HG03432 (cell line): Measurements from ENCODE around the gene GAN.
"Not testable (repeated sequence)": the region's sequence is repeated elsewhere in the genome, so short reads cannot be mapped to it uniquely, and the experiment has no call there.

Source experiments
- ATAC-seq: cut with Tn5 transposase; IDR thresholded peaks from one replicate; pipeline ENCODE4 v1.9.1; 2021; ENCODE audit warnings: mild to moderate bottlenecking, moderate library complexity; ENCODE audit not compliant: unreplicated experiment

GAN gene

GRCh38 chr16:81296631-81297030 lies 18.1 kb upstream of the GAN start:
- ATAC-seq, result no peak

GRCh38 chr16:81307770-81308169 lies 7.0 kb upstream of the GAN start:
- ATAC-seq, result no peak

DNA sequence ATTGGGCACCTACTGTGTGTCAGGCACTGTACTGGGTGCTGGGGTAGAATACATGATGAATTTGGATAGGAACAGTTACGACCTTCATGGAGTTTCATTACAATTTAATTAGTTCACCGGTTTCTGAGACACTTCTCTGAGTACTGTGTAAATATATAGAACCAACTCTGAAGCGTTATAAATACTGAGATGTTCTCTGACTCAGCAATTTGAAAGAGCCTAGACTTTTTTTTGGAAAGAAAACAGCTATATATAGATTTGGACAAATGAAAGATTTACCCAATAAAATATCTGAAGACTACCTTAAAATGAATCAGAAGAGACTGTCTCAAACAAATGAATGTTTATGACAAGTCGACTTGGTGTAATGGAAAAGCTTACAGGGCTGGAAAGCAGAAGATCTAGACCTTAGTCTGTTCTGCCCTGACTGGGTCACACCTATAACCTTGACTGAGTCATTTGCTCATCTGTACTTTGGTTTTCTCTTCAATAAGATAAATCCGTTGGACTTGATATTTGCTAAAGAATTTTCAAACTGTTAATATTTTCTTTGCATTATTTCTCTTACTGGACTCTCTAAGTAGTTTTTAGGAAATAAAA lies 4.6 kb upstream of the GAN start:
- ATAC-seq, result no peak

DNA sequence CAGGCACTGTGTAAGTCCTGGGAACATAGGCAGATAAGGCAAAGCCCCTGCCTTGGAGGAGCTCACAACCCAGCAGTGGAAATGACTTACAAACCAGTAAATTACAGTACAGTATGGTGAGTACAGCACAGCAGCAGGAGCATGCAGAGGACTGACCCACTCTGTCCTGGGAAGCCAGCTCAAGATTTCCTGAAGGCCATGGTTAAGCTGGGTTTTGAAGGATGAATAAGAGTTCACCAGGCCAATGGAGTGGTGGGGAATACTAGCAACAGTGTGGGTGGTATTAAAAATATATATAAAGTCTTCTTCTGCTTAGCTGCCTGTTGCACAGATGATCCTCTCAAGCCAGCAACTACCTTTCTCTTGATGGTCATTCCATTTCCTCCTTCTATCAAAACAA lies 3.0 kb upstream of the GAN start:
- ATAC-seq, result no peak

GRCh38 chr16:81313701-81314602 lies 810 bp upstream of the GAN start:
- ATAC-seq, result no peak

- ATAC-seq, result peak; percentile 38
Observed at GRCh38 chr16:81315271-81316175, 761 bp downstream of the GAN start.

DNA sequence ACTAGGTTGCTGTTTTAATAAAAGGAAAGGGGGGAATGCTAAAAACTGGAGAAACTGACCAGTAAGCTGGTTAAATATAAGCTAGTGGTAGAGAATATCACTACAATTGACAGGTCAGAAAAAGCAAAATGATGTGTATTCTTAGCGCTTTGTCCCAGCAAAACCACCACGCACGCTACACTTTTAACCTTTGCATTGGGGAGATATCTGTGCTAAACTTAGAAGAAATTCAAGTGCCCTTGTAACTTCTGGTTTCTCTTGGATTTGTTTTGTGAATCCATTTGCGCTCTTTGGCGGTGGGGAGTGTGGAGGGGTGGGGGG lies 1.4 kb downstream of the GAN start:
- ATAC-seq, result no peak

- ATAC-seq, result no peak
Observed at GRCh38 chr16:81318711-81319110, 3.9 kb downstream of the GAN start.

DNA sequence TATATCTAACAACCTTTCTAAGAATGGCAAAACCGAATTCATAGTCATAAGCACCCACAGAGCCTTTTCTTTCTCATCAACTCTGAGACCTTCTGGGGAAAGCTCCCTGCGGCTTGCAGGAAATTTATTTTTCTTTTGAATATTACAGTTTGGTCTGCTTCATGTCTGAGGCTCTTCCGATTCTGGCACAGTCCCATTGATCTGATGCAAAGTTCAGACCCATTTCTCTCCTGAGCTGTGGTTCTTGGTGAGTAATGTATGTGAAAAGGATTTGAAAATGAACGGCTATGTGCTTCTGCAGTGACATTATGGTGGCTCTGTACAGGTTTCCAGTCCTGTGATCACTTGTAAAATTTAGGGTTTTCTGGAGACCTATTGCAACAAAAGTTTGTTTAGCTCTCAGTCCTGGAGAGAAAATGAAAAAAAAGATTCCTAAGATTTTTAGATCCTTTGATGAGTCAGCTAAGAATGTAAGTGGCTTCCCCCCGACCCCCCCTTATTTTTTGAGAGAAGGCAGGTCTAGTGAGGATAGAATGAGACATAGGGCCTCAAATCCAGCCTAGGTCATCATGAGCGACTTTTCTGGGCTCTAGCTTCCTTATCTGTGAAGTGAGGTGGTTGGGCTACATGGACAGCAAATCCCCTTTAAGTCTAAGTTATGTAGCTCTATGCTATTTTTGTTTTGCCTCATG lies 4.6 kb downstream of the GAN start:
- no peak for ATAC-seq

DNA sequence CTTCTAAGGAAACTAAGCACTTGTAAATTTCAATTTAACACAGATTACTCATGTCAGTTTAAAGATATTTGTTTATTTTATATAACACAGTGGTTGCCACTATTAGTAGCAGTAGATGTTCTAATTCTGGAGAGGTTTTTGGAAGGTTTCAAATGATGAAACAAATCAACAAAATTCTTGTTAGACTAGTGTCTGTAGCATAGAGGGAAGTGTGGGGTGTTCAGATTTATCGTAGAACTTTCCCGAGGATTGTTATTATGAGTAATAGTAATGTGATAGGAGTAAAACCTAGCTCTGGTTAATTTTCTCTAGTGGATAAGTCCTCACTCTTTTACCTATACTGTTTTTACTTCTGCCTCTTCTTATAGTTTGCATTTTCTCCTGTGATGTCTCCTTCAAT lies 6.3 kb downstream of the GAN start:
- no peak for ATAC-seq

DNA sequence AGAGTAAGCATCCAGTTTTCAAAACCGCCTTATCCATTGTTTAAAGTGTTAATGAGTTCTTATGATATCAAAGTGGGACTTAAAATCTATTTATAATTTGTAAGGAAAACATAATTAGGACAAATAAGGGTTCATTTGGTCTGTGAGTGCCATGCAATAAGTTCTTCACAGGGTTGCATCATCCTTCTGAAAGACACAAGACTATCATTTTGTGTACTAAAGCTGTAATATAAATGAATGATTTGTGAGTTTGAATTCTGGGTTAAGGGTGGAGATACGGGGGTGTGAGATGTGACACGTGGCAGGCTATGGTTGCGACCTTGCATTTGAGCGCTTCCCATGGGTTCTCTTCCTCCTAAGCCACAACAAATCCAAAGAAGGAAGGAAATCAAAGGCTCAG lies 6.8 kb downstream of the GAN start:
- no peak for ATAC-seq

DNA sequence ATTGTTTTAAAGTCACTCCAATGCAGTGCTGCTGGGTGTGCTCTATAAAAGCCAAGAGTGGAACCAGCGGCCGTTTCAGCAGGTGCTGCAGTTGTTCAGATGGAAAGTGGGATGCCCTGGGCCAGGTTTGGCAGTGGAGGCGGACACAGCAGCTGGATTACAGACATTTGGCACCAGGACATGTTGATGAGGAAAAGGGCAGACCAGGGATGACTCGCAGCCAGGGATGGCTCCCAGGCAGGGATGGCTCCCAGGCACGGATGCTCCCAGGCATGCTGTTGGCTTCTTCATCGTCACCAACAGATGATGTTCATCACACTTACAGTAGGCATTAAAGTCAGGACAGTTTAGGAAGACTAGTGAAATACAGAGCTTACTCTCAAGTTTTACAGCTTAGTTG lies 10.0 kb downstream of the GAN start:
- ATAC-seq, result no peak

DNA sequence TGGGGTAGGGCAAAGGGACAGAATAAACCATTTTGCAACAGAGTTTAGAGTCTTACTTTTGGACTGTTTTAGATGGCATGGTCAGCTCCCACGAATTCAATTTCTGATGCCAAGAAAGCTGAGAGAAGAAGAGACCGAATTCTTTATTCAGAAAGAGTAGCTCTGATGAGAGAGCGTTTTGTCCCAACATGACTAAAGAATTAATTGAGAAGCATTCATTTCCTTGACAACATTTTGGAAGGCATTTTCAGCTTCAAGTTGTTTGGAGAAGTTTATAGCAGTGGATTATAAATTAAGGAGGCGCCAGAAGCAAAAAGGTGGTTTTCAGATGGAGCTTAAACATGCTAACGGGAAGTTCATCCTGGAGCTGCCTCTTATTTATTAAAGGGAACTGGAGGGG lies 12.2 kb downstream of the GAN start:
- ATAC-seq, result no peak

DNA sequence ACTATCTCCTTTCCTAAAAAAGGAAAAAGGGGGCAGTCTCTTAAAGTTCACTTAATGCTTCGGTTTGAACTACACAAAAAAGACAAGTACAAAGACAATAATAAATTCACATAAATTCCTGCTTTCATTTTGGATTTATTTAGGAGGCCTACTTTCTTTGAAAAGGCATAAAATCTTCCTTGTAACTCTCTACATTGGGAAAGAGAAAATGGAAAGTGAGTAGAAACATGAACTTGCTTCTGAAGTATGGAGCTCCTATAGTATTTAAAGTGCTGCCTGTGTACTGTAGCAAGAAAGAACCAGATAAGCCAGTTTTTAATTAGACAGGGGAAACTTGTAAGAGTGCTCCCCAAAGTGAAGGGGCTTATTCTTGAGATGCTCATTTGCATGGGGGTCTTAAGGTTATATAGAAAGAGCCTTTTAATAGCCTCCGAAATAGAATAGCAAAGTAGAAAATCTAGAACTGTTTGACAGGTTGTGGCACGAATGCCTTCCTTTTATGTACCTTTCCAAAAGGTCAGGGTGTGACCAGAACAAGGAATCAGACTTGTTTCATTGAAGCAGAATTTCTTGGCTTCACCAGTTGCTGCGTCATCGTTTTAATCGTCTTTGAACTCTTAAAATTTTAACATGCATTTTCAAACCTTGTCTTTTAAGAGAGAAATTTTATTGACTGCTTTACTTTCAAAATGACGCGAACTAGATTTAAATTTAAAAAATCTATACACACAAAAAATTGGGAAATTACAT lies 12.9 kb downstream of the GAN start:
- ATAC-seq, result no peak

- no peak for ATAC-seq
Observed at GRCh38 chr16:81329947-81330346, 15.2 kb downstream of the GAN start.

DNA sequence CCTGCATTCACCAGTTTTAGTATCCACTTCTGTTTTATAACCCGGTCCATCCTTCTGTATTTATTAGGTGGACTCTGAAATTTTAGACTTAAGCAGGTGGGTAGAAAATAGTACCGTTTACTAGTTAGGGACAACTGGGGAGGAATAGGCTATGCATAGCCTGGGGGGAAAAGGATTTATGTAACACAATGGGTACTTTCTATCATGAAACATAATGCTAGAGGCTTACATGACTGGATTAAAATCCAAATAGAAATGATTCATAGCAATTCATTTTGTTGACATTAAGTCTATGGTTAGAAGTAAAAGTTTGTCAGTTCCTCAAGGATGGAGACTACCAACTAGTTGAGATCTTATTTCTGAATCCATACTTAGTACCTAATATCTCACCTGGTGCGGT lies 18.6 kb downstream of the GAN start:
- no peak for ATAC-seq

DNA sequence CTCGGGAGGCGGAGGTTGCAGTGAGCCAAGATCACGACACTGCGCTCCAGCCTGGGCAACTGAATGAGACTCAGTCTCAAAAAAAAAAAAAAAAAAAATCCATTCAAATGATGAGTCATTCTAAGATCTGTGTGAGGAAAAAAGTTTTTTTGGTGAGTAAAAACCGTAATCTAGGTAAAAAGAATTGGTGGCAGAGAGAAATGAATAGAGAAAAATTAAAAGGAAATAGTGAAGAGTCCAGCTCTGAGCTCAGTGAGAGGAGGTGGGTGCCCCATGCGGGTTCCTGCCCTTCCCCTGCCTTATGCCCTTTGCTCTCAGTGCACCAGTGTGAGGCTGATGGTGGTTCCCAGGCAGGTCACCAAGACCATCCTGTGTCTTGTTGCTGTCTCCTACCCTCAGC lies 20.9 kb downstream of the GAN start:
- no peak for ATAC-seq

- ATAC-seq, result no peak
Observed at GRCh38 chr16:81337097-81337496, 22.3 kb downstream of the GAN start.

DNA sequence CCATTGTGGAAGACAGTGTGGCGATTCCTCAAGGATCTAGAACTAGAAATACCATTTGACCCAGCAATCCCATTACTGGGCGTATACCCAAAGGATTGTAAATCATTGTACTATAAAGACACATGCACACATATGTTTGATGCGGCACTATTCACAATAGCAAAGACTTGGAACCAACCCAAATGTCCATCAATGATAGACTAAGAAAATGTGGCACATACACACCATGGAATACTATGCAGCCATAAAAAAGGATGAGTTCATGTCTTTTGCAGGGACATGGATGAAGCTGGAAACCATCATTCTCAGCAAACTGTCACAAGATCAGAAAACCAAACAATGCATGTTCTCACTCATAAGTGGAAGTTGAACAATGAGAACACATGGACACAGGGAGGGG lies 30.4 kb downstream of the GAN start:
- not testable (repeated sequence) for ATAC-seq

- no peak for ATAC-seq
Observed at GRCh38 chr16:81347425-81347824, 32.7 kb downstream of the GAN start.
